Dermis microvascular lymphatic vessel endothelial cell (primary cell): ENCODE data around the gene MICAL3. TPM values are rescaled to one million over a fixed set of nuclear protein-coding genes. Genes with fewer than 3 reads are reported as not detected.

Experiments used
- total RNA-seq: library from RNA; depleted of rRNA; stranded (reverse); fragments of >200 nt; gene quantifications from 2 replicates; pipeline ENCODE4 v1.2.1, GENCODE V29; 2014

The MICAL3 gene
- total RNA-seq, 1 donor from 2014 or later: 14.8 TPM

Other genes starting within 250 kb of the MICAL3 start
- 13.6 and 20.2 TPM in 2 replicates for gene PEX26, start 53.4 kb upstream of the MICAL3 start, total RNA-seq
- gene TUBA8, start 86.2 kb upstream of the MICAL3 start, total RNA-seq: 0.63 and 0.77 TPM in 2 replicates
- gene USP18, start 125.6 kb upstream of the MICAL3 start, total RNA-seq: 3.9 and 6.5 TPM in 2 replicates